ENCODE measurements around the gene LIPM. TPM values are rescaled to one million over a fixed set of nuclear protein-coding genes. Genes with fewer than 3 reads are reported as not detected.

LIPM gene
- total RNA-seq, 2 experiments from 2014 or later, result not detected

GRCh38 chr10:88843171-88843570, 40.6 kb downstream of the LIPM start:
- H3K27ac Mint-ChIP-seq, result no peak overlapping the region
- peaks cover 12% of the 10 kb centered on the region for H3K27me3 Mint-ChIP-seq (ENCODE audit: low read depth)
- intact Hi-C loops (cut with micrococcal nuclease), result no loop called here

DNA sequence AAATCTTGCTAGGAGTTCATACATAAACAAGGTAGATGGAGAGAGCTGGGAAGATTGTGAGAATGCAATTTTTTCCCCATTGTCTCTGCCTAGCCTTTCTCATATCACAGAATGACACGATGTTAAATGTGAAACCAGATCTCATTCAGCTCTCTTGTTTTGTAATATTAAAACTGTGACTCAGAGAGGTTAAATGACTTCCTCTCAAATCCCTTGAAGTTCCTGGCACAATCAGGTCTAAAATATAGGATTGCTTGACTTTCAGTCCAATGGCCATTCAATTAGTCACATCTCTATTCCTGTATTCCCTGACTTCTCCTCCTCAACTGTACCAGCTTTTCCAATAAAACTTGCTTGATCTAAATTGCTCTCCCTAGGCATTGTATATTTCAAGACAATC, 46.0 kb downstream of the LIPM start:
- intact Hi-C loops (cut with micrococcal nuclease), result loop anchor here (1.0 to 5.0 kb wide), 10 partner anchors 10 to 314 kb away; partner anchors contain the start of gene STAMBPL1
- CTCF ChIA-PET, result interaction anchor here (0.7 to 4.0 kb wide), 6 partner anchors 9 to 142 kb away, joined by 3 to 34 read pairs (median 4); partner anchors contain the start of gene FAS
- H3K4me1 Mint-ChIP-seq (ENCODE audit: low read depth), result peaks cover 13% of the 10 kb centered on the region

More at GRCh38 chr10:88843171-88843570, 40.6 kb downstream of the LIPM start:
- CTCF ChIA-PET, result interaction anchor here (1.4 to 17.1 kb wide), 2 partner anchors 13 to 89 kb away, joined by 5 to 448 read pairs; no protein-coding TSS in a partner anchor
- DNase-seq, result no peak
- Mint-ChIP-seq H3K4me3 (no peak overlapping the region), H3K4me1 (ENCODE audit: low read depth) (peaks cover under 1% of the 10 kb centered on the region), H3K36me3 (ENCODE audit: low read depth) (no peaks in the 10 kb centered on the region), H3K9me3 (no peaks in the 10 kb centered on the region)

GRCh38 chr10:88849234-88849633, 46.7 kb downstream of the LIPM start:
- peak overlapping the region; percentile 62 for H3K27ac Mint-ChIP-seq
- peaks cover 7% of the 10 kb centered on the region for H3K27me3 Mint-ChIP-seq (ENCODE audit: low read depth)
- intact Hi-C loops (cut with micrococcal nuclease), result loop anchor here (5.0 kb wide), 1 partner anchor 313 kb away; no protein-coding TSS in a partner anchor
- peaks cover 13% of the 10 kb centered on the region for H3K4me1 Mint-ChIP-seq (ENCODE audit: low read depth)
- no peak for DNase-seq
- H3K9me3 Mint-ChIP-seq, result no peaks in the 10 kb centered on the region
- CTCF ChIA-PET, result interaction anchor here (0.7 to 4.0 kb wide), 4 partner anchors 9 to 85 kb away, joined by 4 to 34 read pairs (median 4); no protein-coding TSS in a partner anchor
- no peaks in the 10 kb centered on the region for H3K36me3 Mint-ChIP-seq (ENCODE audit: low read depth)
- H3K4me3 Mint-ChIP-seq, result no peak overlapping the region

More for the DNA sequence above, 46.0 kb downstream of the LIPM start:
- peak overlapping the region; percentile 25 for H3K27ac Mint-ChIP-seq
- peaks cover 12% of the 10 kb centered on the region for H3K27me3 Mint-ChIP-seq (ENCODE audit: low read depth)
- DNase-seq, result no peak
- no peaks in the 10 kb centered on the region for H3K9me3 Mint-ChIP-seq
- H3K4me3 Mint-ChIP-seq, result no peak overlapping the region
- H3K36me3 Mint-ChIP-seq (ENCODE audit: low read depth), result no peaks in the 10 kb centered on the region

DNA sequence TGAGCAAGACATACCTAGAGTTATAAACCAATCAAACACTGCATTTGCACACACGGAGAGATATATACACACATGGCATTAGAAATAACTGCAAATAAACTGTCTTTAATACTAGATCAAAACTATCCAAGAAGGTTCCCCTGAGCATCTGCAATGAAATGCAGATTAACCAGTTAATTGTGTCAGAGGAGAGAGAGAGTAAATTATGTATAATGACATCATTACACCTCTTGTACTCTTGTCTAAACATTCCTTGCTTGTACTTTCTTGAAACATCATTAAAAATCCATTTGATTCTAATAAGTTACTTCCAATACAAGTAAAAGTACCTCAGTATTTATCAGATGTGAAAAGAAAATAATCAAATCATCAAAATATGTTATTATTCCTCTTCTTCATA, 48.2 kb downstream of the LIPM start:
- Mint-ChIP-seq H3K36me3 (ENCODE audit: low read depth) (no peaks in the 10 kb centered on the region), H3K4me3 (no peak overlapping the region), H3K27ac (no peak overlapping the region), H3K27me3 (ENCODE audit: low read depth) (peaks cover 2% of the 10 kb centered on the region), H3K4me1 (ENCODE audit: low read depth) (peaks cover 13% of the 10 kb centered on the region), H3K9me3 (no peaks in the 10 kb centered on the region)
- intact Hi-C loops (cut with micrococcal nuclease), result no loop called here
- no peak for DNase-seq
- CTCF ChIA-PET, result interaction anchor here (1.3 kb wide), 1 partner anchor 15 kb away, joined by 4 read pairs; no protein-coding TSS in a partner anchor

GRCh38 chr10:88851706-88852105, 49.2 kb downstream of the LIPM start, which contains the start of gene ANKRD22:
TSS of gene ANKRD22 (minus strand) at chr10:88851844. CDS start at chr10:88851607, 237 bp downstream.
- no peak within 1 kb of the TSS for H3K27ac Mint-ChIP-seq
- intact Hi-C loops (cut with micrococcal nuclease), result no loop called here
- H3K27me3 Mint-ChIP-seq (ENCODE audit: low read depth), result peaks cover 2% of the 10 kb centered on the region
- peaks cover 13% of the 10 kb centered on the region for H3K4me1 Mint-ChIP-seq (ENCODE audit: low read depth)
- CTCF ChIA-PET, result interaction anchor here (0.7 to 2.1 kb wide), 3 partner anchors 16 to 81 kb away, joined by 4 to 5 read pairs (median 4); no protein-coding TSS in a partner anchor
- H3K9me3 Mint-ChIP-seq, result no peaks in the 10 kb centered on the region
- H3K36me3 Mint-ChIP-seq (ENCODE audit: low read depth), result no peaks in the 10 kb centered on the region
- no peak within 1 kb of the TSS for H3K4me3 Mint-ChIP-seq
- DNase-seq, result no peak

GRCh38 chr10:88852327-88852726, 49.8 kb downstream of the LIPM start:
- no peaks in the 10 kb centered on the region for H3K36me3 Mint-ChIP-seq (ENCODE audit: low read depth)
- DNase-seq, result no peak
- no peaks in the 10 kb centered on the region for H3K9me3 Mint-ChIP-seq
- H3K27ac Mint-ChIP-seq, result no peak overlapping the region
- peaks cover 2% of the 10 kb centered on the region for H3K27me3 Mint-ChIP-seq (ENCODE audit: low read depth)
- CTCF ChIA-PET, result interaction anchor here (2.0 to 2.1 kb wide), 2 partner anchors 16 to 81 kb away, joined by 5 to 16 read pairs; no protein-coding TSS in a partner anchor
- intact Hi-C loops (cut with micrococcal nuclease), result no loop called here
- peaks cover 13% of the 10 kb centered on the region for H3K4me1 Mint-ChIP-seq (ENCODE audit: low read depth)
- no peak overlapping the region for H3K4me3 Mint-ChIP-seq

GRCh38 chr10:88853155-88853881, 50.8 kb downstream of the LIPM start:
- CTCF ChIA-PET, result interaction anchor here (2.0 to 2.1 kb wide), 2 partner anchors 17 to 80 kb away, joined by 5 to 16 read pairs; no protein-coding TSS in a partner anchor
- Mint-ChIP-seq H3K36me3 (ENCODE audit: low read depth) (no peaks in the 10 kb centered on the region), H3K27ac (no peak overlapping the region), H3K4me1 (ENCODE audit: low read depth) (peaks cover 13% of the 10 kb centered on the region), H3K27me3 (ENCODE audit: low read depth) (peaks cover 2% of the 10 kb centered on the region), H3K4me3 (no peak overlapping the region), H3K9me3 (no peaks in the 10 kb centered on the region)
- intact Hi-C loops (cut with micrococcal nuclease), result no loop called here
- no peak for DNase-seq

- CTCF ChIA-PET, result no interaction called here
- H3K27me3 Mint-ChIP-seq (ENCODE audit: low read depth), result peaks cover 2% of the 10 kb centered on the region
- no peak for DNase-seq
- H3K9me3 Mint-ChIP-seq, result no peaks in the 10 kb centered on the region
- intact Hi-C loops (cut with micrococcal nuclease), result no loop called here
- H3K36me3 Mint-ChIP-seq (ENCODE audit: low read depth), result no peaks in the 10 kb centered on the region
- H3K4me3 Mint-ChIP-seq, result no peak overlapping the region
- peaks cover 4% of the 10 kb centered on the region for H3K4me1 Mint-ChIP-seq (ENCODE audit: low read depth)
- no peak overlapping the region for H3K27ac Mint-ChIP-seq
Observed at GRCh38 chr10:88854684-88855083, 52.2 kb downstream of the LIPM start.

- H3K4me3 Mint-ChIP-seq, result no peak overlapping the region
- peaks cover 5% of the 10 kb centered on the region for H3K27me3 Mint-ChIP-seq (ENCODE audit: low read depth)
- DNase-seq, result no peak
- peaks cover 4% of the 10 kb centered on the region for H3K4me1 Mint-ChIP-seq (ENCODE audit: low read depth)
- no peak overlapping the region for H3K27ac Mint-ChIP-seq
- intact Hi-C loops (cut with micrococcal nuclease), result loop anchor here (1.0 kb wide), 1 partner anchor 10 kb away; no protein-coding TSS in a partner anchor
- H3K9me3 Mint-ChIP-seq, result no peaks in the 10 kb centered on the region
- CTCF ChIA-PET, result interaction anchor here (0.8 to 3.0 kb wide), 3 partner anchors 22 to 360 kb away, joined by 3 to 21 read pairs (median 4); no protein-coding TSS in a partner anchor
- no peaks in the 10 kb centered on the region for H3K36me3 Mint-ChIP-seq (ENCODE audit: low read depth)
Observed at GRCh38 chr10:88857831-88858230, 55.3 kb downstream of the LIPM start.

DNA sequence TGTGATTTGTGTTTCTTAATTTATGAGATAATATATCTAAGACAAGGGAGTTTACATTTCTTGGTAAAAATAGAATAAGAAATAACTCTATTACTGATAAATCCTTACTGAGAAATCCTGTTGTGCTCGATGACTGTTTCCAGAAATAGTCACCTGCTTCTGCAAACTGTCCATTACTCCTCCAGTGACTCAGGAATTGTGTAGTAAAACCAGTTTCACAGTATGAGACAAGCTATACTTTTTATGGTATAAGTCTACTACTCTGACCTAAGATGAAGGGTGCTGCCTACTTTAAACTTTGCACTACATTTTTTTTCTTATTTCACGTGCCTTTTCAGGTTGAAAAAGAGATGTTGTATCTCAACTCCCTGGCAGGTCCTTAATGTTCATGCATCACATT, 56.0 kb downstream of the LIPM start:
- Mint-ChIP-seq H3K9me3 (no peaks in the 10 kb centered on the region), H3K27ac (no peak overlapping the region), H3K36me3 (ENCODE audit: low read depth) (no peaks in the 10 kb centered on the region), H3K4me3 (no peak overlapping the region), H3K27me3 (ENCODE audit: low read depth) (peaks cover 10% of the 10 kb centered on the region), H3K4me1 (ENCODE audit: low read depth) (peaks cover 4% of the 10 kb centered on the region)
- CTCF ChIA-PET, result interaction anchor here (3.0 kb wide), 1 partner anchor 23 kb away, joined by 21 read pairs; no protein-coding TSS in a partner anchor
- DNase-seq, result no peak
- intact Hi-C loops (cut with micrococcal nuclease), result loop anchor here (1.0 kb wide), 1 partner anchor 10 kb away; no protein-coding TSS in a partner anchor

GRCh38 chr10:88861036-88861435, 58.5 kb downstream of the LIPM start:
- peaks cover 15% of the 10 kb centered on the region for H3K27me3 Mint-ChIP-seq (ENCODE audit: low read depth)
- no peaks in the 10 kb centered on the region for H3K36me3 Mint-ChIP-seq (ENCODE audit: low read depth)
- no peak overlapping the region for H3K27ac Mint-ChIP-seq
- intact Hi-C loops (cut with micrococcal nuclease), result no loop called here
- DNase-seq, result no peak
- H3K4me1 Mint-ChIP-seq (ENCODE audit: low read depth), result peaks cover 4% of the 10 kb centered on the region
- no peaks in the 10 kb centered on the region for H3K9me3 Mint-ChIP-seq
- CTCF ChIA-PET, result no interaction called here
- H3K4me3 Mint-ChIP-seq, result no peak overlapping the region

GRCh38 chr10:88865281-88865876, 62.8 kb downstream of the LIPM start:
- Mint-ChIP-seq H3K27ac (no peak overlapping the region), H3K36me3 (ENCODE audit: low read depth) (no peaks in the 10 kb centered on the region), H3K9me3 (no peaks in the 10 kb centered on the region), H3K4me3 (no peak overlapping the region), H3K4me1 (ENCODE audit: low read depth) (no peaks in the 10 kb centered on the region), H3K27me3 (ENCODE audit: low read depth) (peaks cover 15% of the 10 kb centered on the region)
- DNase-seq, result no peak
- intact Hi-C loops (cut with micrococcal nuclease), result loop anchor here (1.0 kb wide), 3 partner anchors 30 to 177 kb away; no protein-coding TSS in a partner anchor
- CTCF ChIA-PET, result interaction anchor here (0.6 to 1.8 kb wide), 6 partner anchors 29 to 301 kb away, joined by 3 to 16 read pairs (median 3); no protein-coding TSS in a partner anchor
